ENCODE measurements around the gene IRF8. TPM values are rescaled to one million over a fixed set of nuclear protein-coding genes. Genes with fewer than 3 reads are reported as not detected.

Gene IRF8
- total RNA-seq, 1 donor from 2014 or later: 112 TPM

GRCh38 chr16:85954927-85955519 is 56.1 kb downstream of the IRF8 start:
- DNase-seq (ENCODE audit: low spot score): no peak

GRCh38 chr16:85955566-85955965 is 56.6 kb downstream of the IRF8 start:
- no peak for DNase-seq (ENCODE audit: low spot score)

GRCh38 chr16:85956426-85956825 is 57.5 kb downstream of the IRF8 start:
- DNase-seq (ENCODE audit: low spot score): no peak

GRCh38 chr16:85958731-85959130 is 59.8 kb downstream of the IRF8 start:
- no peak for DNase-seq (ENCODE audit: low spot score)

- DNase-seq (ENCODE audit: low spot score): no peak
Observed at GRCh38 chr16:85959686-85960085, 60.7 kb downstream of the IRF8 start.

GRCh38 chr16:85960486-85961046 is 61.6 kb downstream of the IRF8 start:
- DNase-seq (ENCODE audit: low spot score): no peak

- no peak for DNase-seq (ENCODE audit: low spot score)
Observed at GRCh38 chr16:85961988-85962915, 63.3 kb downstream of the IRF8 start.

- no peak for DNase-seq (ENCODE audit: low spot score)
Observed at GRCh38 chr16:85963753-85964285, 64.9 kb downstream of the IRF8 start.

GRCh38 chr16:85965125-85965524 is 66.2 kb downstream of the IRF8 start:
- DNase-seq (ENCODE audit: low spot score): no peak

- no peak for DNase-seq (ENCODE audit: low spot score)
Observed at GRCh38 chr16:85967111-85967510, 68.1 kb downstream of the IRF8 start.

- no peak for DNase-seq (ENCODE audit: low spot score)
Observed at GRCh38 chr16:85968041-85968920, 69.3 kb downstream of the IRF8 start.

- DNase-seq (ENCODE audit: low spot score): no peak
Observed at GRCh38 chr16:85969159-85969558, 70.2 kb downstream of the IRF8 start.

GRCh38 chr16:85969591-85969990 is 70.6 kb downstream of the IRF8 start:
- no peak for DNase-seq (ENCODE audit: low spot score)

- no peak for DNase-seq (ENCODE audit: low spot score)
Observed at GRCh38 chr16:85970016-85970733, 71.2 kb downstream of the IRF8 start.

- no peak for DNase-seq (ENCODE audit: low spot score)
Observed at GRCh38 chr16:85970738-85971137, 71.8 kb downstream of the IRF8 start.

Small RNA genes within 50 kb of the gene (microRNA-seq; reads per million reads assigned to microRNA genes)
- not detected for gene MIR6774 (ENCODE audit: borderline number of aligned reads)

Other genes starting within 250 kb of the IRF8 start
- 0.32 TPM for gene GINS2, start 210.2 kb upstream of the IRF8 start, total RNA-seq
- 3.1 TPM for gene C16orf74, start 148.1 kb upstream of the IRF8 start, total RNA-seq
- 31.5 TPM for gene EMC8, start 99.6 kb upstream of the IRF8 start, total RNA-seq
- 419 TPM for gene COX4I1, start 99.5 kb upstream of the IRF8 start, total RNA-seq

Data from mesenteric fat pad (tissue), 1 donor.